ENCODE data around the gene GCNT4. TPM values are rescaled to one million over a fixed set of nuclear protein-coding genes. Genes with fewer than 3 reads are reported as not detected.
A peak's percentile ranks its signal among the peaks of the same experiment; 100 is the strongest.
"Not testable (repeated sequence)": the region's sequence is repeated elsewhere in the genome, so short reads cannot be mapped to it uniquely, and the experiment has no call there.

GCNT4 gene, protein sequence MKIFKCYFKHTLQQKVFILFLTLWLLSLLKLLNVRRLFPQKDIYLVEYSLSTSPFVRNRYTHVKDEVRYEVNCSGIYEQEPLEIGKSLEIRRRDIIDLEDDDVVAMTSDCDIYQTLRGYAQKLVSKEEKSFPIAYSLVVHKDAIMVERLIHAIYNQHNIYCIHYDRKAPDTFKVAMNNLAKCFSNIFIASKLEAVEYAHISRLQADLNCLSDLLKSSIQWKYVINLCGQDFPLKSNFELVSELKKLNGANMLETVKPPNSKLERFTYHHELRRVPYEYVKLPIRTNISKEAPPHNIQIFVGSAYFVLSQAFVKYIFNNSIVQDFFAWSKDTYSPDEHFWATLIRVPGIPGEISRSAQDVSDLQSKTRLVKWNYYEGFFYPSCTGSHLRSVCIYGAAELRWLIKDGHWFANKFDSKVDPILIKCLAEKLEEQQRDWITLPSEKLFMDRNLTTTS
- under 1 TPM; 0.05 to 0.95 (median 0.12) TPM for polyA plus RNA-seq (ENCODE audit: insufficient read length in 10 of 10)
- long read RNA-seq, donor 1, full-length matches to known transcripts: 2 of 2 reads
- long read RNA-seq, donor 1, partial matches to known transcripts: 0 of 2 reads
- long read RNA-seq, donor 1, other reads (novel, unspliced or antisense): 0 of 2 reads
- long read RNA-seq, donor 2: 0 reads
- long read RNA-seq, donor 3: 0 reads
- long read RNA-seq, donor 4, full-length matches to known transcripts: 1 of 1 reads
- long read RNA-seq, donor 4, partial matches to known transcripts: 0 of 1 reads
- long read RNA-seq, donor 4, other reads (novel, unspliced or antisense): 0 of 1 reads
- long read RNA-seq, donor 5: 0 reads
- long read RNA-seq, donor 6: 0 reads
- long read RNA-seq, donor 7: 0 reads
- long read RNA-seq, donor 8, full-length matches to known transcripts: 2 of 2 reads
- long read RNA-seq, donor 8, partial matches to known transcripts: 0 of 2 reads
- long read RNA-seq, donor 8, other reads (novel, unspliced or antisense): 0 of 2 reads
- long read RNA-seq, donor 9: 0 reads

GRCh38 chr5:75052192-75053053 lies at the start of gene GCNT4:
Gene GCNT4 (minus strand): TSS chr5:75052558. CDS start chr5:75030037, 22,521 bp downstream.
- DNase-seq: peak in 2 of 3 donors; percentile 41 to 79

DNA sequence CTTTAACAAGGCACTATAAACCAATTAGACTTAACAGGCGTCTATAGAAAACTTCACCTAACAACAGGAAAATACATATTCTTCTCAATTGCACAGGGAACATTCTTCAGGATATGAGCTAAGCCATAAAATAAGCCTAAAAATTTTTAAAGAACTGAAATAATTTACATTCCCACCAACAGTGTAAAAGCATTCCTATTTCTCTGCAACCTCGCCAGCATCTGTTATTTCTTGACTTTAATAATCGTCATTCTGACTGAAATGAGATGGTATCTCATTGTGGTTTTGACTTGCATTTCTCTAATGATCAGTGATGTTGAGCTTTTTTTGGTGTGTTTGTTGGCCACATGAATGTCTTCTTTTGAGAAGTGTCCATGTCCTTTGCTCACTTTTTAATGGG lies 43.6 kb upstream of the GCNT4 start:
- DNase-seq: not testable (repeated sequence)

DNA sequence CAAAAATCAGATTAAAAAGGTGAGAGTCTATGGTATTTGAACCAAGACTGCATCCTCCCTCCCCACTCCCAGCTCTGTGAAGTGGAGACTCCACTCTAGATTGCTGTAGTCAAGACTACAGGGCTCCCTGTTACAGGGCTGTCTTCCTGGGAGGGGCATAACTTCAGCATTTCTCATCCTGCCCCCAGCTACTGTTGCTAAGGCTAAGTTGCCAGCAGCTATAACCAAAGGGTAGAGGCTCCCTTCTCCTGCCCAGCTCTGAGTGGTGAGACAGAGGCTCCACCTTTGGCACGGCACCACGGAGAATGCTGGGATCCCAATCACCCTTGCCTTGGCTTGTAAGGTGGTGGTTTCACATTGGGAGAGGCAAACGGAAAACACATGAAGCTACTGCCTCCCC lies 39.2 kb upstream of the GCNT4 start:
- DNase-seq: no peak

DNA sequence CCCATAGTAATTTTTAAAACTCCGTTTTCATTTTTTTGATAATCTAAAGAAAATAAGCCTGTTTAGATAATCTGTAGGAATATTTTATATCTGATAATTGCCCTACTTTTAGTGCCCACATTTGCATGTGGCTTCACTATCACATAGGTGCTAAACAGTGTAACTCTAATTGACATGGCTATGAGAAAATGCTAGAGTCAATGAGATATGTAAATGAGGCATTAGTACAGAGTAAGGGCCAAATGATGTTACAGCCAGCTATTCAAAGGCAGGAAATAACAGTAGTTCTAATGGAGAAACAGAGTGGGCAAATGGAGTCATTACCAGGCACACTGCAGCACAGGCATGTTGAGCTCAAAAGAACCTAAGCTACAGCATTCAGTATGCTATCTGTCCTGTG lies 37.3 kb upstream of the GCNT4 start:
- no peak for DNase-seq

GRCh38 chr5:75089137-75089536 lies 36.8 kb upstream of the GCNT4 start:
- no peak for DNase-seq

- no peak for DNase-seq
Observed at GRCh38 chr5:75088648-75089047, 36.3 kb upstream of the GCNT4 start.

GRCh38 chr5:75081510-75081909 lies 29.2 kb upstream of the GCNT4 start:
- DNase-seq: no peak

DNA sequence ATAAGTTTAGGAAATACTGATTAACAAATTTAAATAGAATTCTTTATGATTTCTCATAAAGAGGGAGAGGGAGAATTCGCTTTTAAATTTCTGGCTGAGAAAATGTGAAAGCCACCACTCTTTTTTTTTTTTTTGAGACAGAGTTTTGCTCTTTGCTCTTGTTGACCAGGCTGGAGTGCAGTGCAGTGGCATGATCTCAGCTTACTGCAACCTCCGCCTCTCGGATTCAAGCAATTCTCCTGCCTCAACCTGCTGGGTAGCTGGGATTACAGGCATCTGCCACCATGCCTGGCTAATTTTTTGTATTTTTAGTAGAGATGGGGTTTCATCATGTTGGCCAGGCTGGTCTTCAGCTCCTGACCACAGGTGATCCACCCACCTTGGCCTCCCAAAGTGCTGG lies 27.0 kb upstream of the GCNT4 start:
- DNase-seq: not testable (repeated sequence)

GRCh38 chr5:75078027-75078426 lies 25.7 kb upstream of the GCNT4 start:
- DNase-seq: no peak

GRCh38 chr5:75072061-75072460 lies 19.7 kb upstream of the GCNT4 start:
- no peak for DNase-seq

DNA sequence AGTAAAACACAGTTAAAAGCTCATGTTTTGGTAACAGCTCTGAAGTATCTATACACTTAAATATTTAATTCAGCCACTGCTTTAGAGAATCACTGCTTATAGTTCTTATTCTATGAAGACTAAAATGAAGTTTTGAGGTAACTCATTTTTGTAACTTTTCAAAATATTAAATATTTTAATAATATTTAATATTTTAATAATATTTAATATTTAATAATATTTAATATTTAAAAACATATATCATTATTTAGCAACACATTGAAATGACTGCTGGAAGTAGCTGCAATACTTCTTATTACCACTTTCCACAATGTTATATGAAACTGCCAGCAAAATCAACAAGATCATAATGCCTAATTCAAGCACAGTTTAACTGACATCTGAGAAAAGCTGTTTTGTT lies 18.7 kb upstream of the GCNT4 start:
- DNase-seq: no peak

GRCh38 chr5:75067434-75067833 lies 15.1 kb upstream of the GCNT4 start:
- no peak for DNase-seq

- DNase-seq: no peak
Observed at GRCh38 chr5:75062925-75063531, 10.7 kb upstream of the GCNT4 start.

DNA sequence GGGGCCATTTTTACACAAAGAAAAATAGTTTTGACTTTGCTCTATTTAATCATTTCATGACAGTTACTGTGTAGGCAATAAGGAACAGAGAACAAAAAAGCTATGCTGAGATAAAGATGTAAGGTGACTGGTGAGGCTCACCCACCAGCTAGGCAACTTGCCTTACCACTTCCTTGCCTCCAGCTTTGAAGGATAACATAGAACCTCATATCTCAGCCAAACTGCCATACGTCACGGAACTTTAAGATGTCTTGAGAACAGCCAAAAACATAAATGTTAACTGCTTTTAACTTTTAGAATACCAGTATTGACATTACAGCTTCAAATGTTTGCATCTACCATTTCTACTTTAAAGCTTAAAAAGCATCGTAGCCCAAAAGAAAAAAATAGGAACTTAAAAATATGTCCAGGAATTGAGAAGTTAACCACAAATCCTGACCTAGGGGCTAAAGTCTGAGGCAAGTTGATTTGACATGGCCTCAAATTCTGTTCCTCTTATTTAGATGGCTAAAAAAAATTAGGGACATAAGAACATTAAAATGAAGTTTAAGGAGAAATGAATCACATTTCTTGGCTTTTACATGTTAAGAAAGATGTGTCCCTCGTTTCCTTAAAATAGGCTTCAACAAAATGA lies 7.7 kb upstream of the GCNT4 start:
- no peak for DNase-seq

- no peak for DNase-seq
Observed at GRCh38 chr5:75058986-75059535, 6.7 kb upstream of the GCNT4 start.

- no peak for DNase-seq
Observed at GRCh38 chr5:75057561-75057960, 5.2 kb upstream of the GCNT4 start.

- DNase-seq: no peak
Observed at GRCh38 chr5:75055727-75056144, 3.4 kb upstream of the GCNT4 start.

DNA sequence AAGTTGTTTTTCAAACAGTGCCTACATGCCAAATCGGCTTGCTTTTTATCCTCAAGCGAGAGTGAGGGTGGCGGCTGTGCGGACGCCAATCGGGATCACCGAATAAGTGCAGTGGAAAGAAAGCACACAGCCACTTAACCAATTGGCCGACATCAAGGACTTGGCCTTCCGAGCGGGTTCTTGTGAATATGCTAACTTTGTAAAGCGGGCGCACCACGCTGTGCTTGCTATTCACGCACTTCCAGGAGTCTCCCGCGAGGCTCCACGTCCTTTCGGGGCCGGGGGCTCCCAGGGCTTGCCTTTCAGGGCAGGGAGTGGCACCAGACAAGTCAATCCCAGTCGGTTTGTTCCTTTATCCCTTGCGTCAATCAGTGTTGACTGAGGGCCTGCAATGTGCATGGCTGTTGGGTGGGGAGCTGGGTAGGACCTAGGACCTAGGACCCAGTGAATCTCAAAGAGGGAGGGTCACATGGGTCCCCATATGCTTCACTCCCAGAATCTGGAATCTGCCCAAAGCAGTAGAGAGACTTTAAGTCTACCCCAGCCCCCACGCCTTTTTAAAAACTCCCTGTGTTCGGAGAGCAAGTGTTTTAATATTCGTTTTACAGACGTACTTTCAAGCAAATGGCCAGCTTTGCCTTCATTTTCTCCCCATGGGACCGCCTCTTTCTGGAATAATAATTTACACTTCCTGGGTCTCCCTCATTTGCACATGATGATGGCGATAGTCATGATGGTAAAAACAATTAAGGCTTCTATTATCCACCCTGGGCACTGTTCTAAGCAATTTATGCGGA lies 2.0 kb upstream of the GCNT4 start:
- peak in 1 of 3 donors; percentile 45 for DNase-seq

Data from muscle of back (tissue), 13 donors.